ENCODE measurements around the gene MTHFSD.
A peak's percentile ranks its signal among the peaks of the same experiment; 100 is the strongest.
"Not testable (repeated sequence)": the region's sequence is repeated elsewhere in the genome, so short reads cannot be mapped to it uniquely, and the experiment has no call there.

The MTHFSD gene

GRCh38 chr16:86590501-86591144, 35.6 kb upstream of the MTHFSD start:
- Mint-ChIP-seq H3K4me1 (peaks cover 7% of the 10 kb centered on the region), H3K27ac (no peak overlapping the region), H3K4me3 (no peak overlapping the region), H3K27me3 (peaks cover 18% of the 10 kb centered on the region), H3K9me3 (no peaks in the 10 kb centered on the region), H3K36me3 (no peaks in the 10 kb centered on the region)
- DNase-seq, result no peak
- CTCF ChIA-PET, result no interaction called here

- CTCF ChIA-PET, DNase-seq, H3K4me3 Mint-ChIP-seq, H3K4me1 Mint-ChIP-seq, H3K27ac Mint-ChIP-seq, H3K36me3 Mint-ChIP-seq, H3K9me3 Mint-ChIP-seq: not testable (repeated sequence)
- peaks cover 17% of the 10 kb centered on the region for H3K27me3 Mint-ChIP-seq
Observed at GRCh38 chr16:86587955-86588354, 32.9 kb upstream of the MTHFSD start.

GRCh38 chr16:86587487-86587886, 32.5 kb upstream of the MTHFSD start:
- CTCF ChIA-PET, result no interaction called here
- H3K9me3 Mint-ChIP-seq, result no peaks in the 10 kb centered on the region
- H3K27ac Mint-ChIP-seq, result no peak overlapping the region
- H3K36me3 Mint-ChIP-seq, result no peaks in the 10 kb centered on the region
- no peak overlapping the region for H3K4me3 Mint-ChIP-seq
- no peaks in the 10 kb centered on the region for H3K4me1 Mint-ChIP-seq
- H3K27me3 Mint-ChIP-seq, result peaks cover 14% of the 10 kb centered on the region
- no peak for DNase-seq

- DNase-seq, result no peak
- Mint-ChIP-seq H3K27ac (no peak overlapping the region), H3K4me1 (no peaks in the 10 kb centered on the region), H3K27me3 (peaks cover 25% of the 10 kb centered on the region), H3K36me3 (no peaks in the 10 kb centered on the region), H3K4me3 (no peak overlapping the region), H3K9me3 (no peaks in the 10 kb centered on the region)
- CTCF ChIA-PET, result no interaction called here
Observed at GRCh38 chr16:86585821-86586611, 31.0 kb upstream of the MTHFSD start.

GRCh38 chr16:86584726-86585721, 30.0 kb upstream of the MTHFSD start:
- Mint-ChIP-seq H3K4me1 (no peaks in the 10 kb centered on the region), H3K4me3 (no peak overlapping the region), H3K9me3 (no peaks in the 10 kb centered on the region), H3K36me3 (no peaks in the 10 kb centered on the region), H3K27ac (no peak overlapping the region), H3K27me3 (peaks cover 34% of the 10 kb centered on the region)
- CTCF ChIA-PET, result no interaction called here
- DNase-seq, result no peak

GRCh38 chr16:86584071-86584685, 29.1 kb upstream of the MTHFSD start:
- Mint-ChIP-seq H3K27me3 (peaks cover 42% of the 10 kb centered on the region), H3K27ac (no peak overlapping the region), H3K36me3 (no peaks in the 10 kb centered on the region), H3K9me3 (no peaks in the 10 kb centered on the region), H3K4me1 (peaks cover 2% of the 10 kb centered on the region), H3K4me3 (no peak overlapping the region)
- CTCF ChIA-PET, result no interaction called here
- no peak for DNase-seq

GRCh38 chr16:86581458-86581857, 26.4 kb upstream of the MTHFSD start:
- no peak overlapping the region for H3K4me3 Mint-ChIP-seq
- peaks cover 8% of the 10 kb centered on the region for H3K4me1 Mint-ChIP-seq
- no peaks in the 10 kb centered on the region for H3K36me3 Mint-ChIP-seq
- H3K27ac Mint-ChIP-seq, result no peak overlapping the region
- CTCF ChIA-PET, result no interaction called here
- peak; percentile 11 for DNase-seq
- no peaks in the 10 kb centered on the region for H3K9me3 Mint-ChIP-seq
- H3K27me3 Mint-ChIP-seq, result peaks cover 69% of the 10 kb centered on the region

- Mint-ChIP-seq H3K9me3 (no peaks in the 10 kb centered on the region), H3K36me3 (no peaks in the 10 kb centered on the region), H3K27me3 (peaks cover 76% of the 10 kb centered on the region), H3K4me3 (no peak overlapping the region), H3K4me1 (peaks cover 12% of the 10 kb centered on the region), H3K27ac (no peak overlapping the region)
- DNase-seq, result no peak
- CTCF ChIA-PET, result no interaction called here
Observed at GRCh38 chr16:86580791-86581170, 25.7 kb upstream of the MTHFSD start.

GRCh38 chr16:86580063-86580790, 25.2 kb upstream of the MTHFSD start:
- H3K36me3 Mint-ChIP-seq, result no peaks in the 10 kb centered on the region
- H3K4me3 Mint-ChIP-seq, result no peak overlapping the region
- CTCF ChIA-PET, result interaction anchor here (1.1 kb wide), 1 partner anchor 16 kb away, joined by 5 read pairs; no protein-coding TSS in a partner anchor
- H3K4me1 Mint-ChIP-seq, result peaks cover 12% of the 10 kb centered on the region
- peaks cover 81% of the 10 kb centered on the region for H3K27me3 Mint-ChIP-seq
- no peaks in the 10 kb centered on the region for H3K9me3 Mint-ChIP-seq
- H3K27ac Mint-ChIP-seq, result no peak overlapping the region
- DNase-seq, result no peak

GRCh38 chr16:86579268-86580062, 24.4 kb upstream of the MTHFSD start:
- Mint-ChIP-seq H3K27me3 (peaks cover 85% of the 10 kb centered on the region), H3K27ac (peak overlapping the region; percentile 45), H3K36me3 (no peaks in the 10 kb centered on the region), H3K4me3 (no peak overlapping the region), H3K9me3 (no peaks in the 10 kb centered on the region), H3K4me1 (peaks cover 12% of the 10 kb centered on the region)
- no peak for DNase-seq
- CTCF ChIA-PET, result interaction anchor here (1.1 kb wide), 1 partner anchor 15 kb away, joined by 5 read pairs; no protein-coding TSS in a partner anchor

- H3K27me3 Mint-ChIP-seq, result peaks cover 86% of the 10 kb centered on the region
- no peaks in the 10 kb centered on the region for H3K36me3 Mint-ChIP-seq
- CTCF ChIA-PET, result no interaction called here
- H3K4me3 Mint-ChIP-seq, result no peak overlapping the region
- H3K9me3 Mint-ChIP-seq, result no peaks in the 10 kb centered on the region
- no peak overlapping the region for H3K27ac Mint-ChIP-seq
- no peak for DNase-seq
- peaks cover 12% of the 10 kb centered on the region for H3K4me1 Mint-ChIP-seq
Observed at GRCh38 chr16:86578611-86579267, 23.7 kb upstream of the MTHFSD start.

GRCh38 chr16:86578061-86578599, 23.1 kb upstream of the MTHFSD start, which contains the start of gene FOXL1:
Gene FOXL1, plus strand, starts transcription at chr16:86578549. Its CDS starts 175 bp downstream, at chr16:86578724.
- H3K4me3 Mint-ChIP-seq, result no peak within 1 kb of the TSS
- H3K9me3 Mint-ChIP-seq, result no peaks in the 10 kb centered on the region
- no peak for DNase-seq
- H3K27me3 Mint-ChIP-seq, result peaks cover 88% of the 10 kb centered on the region
- H3K36me3 Mint-ChIP-seq, result no peaks in the 10 kb centered on the region
- CTCF ChIA-PET, result no interaction called here
- H3K27ac Mint-ChIP-seq, result no peak within 1 kb of the TSS
- H3K4me1 Mint-ChIP-seq, result peaks cover 12% of the 10 kb centered on the region
